Adipocyte (in vitro differentiated cells): ENCODE results near the gene TCF20.

Source experiments
- DNase-seq: peaks from one replicate; pipeline ENCODE4 v3.0.0-alpha.2; 2015; ENCODE audit warnings: low read depth
- H3K27me3 ChIP-seq: replicated peaks from 2 replicates; pipeline ENCODE4 v1.7.0; 2013; ENCODE audit warnings: mild to moderate bottlenecking, low read length, moderate library complexity; ENCODE audit not compliant: control insufficient read depth, insufficient read depth
- H3K36me3 ChIP-seq: 2 replicates; pipeline ENCODE4 v1.7.0; 2013; ENCODE audit warnings: low read length, mild to moderate bottlenecking, moderate library complexity; ENCODE audit not compliant: control insufficient read depth, insufficient read depth, severe bottlenecking
- H3K4me1 ChIP-seq: 2 replicates; pipeline ENCODE4 v1.7.0; 2013; ENCODE audit warnings: mild to moderate bottlenecking, low read length, moderate library complexity; ENCODE audit not compliant: control insufficient read depth, insufficient read depth
- H3K4me3 ChIP-seq: 2 replicates; pipeline ENCODE4 v1.7.0; 2013; ENCODE audit warnings: mild to moderate bottlenecking, low read length, moderate library complexity
- H3K9ac ChIP-seq: 2 replicates; pipeline ENCODE4 v1.7.0; 2013; ENCODE audit warnings: mild to moderate bottlenecking, low read length, moderate library complexity
- H3K9me3 ChIP-seq: 2 replicates; pipeline ENCODE4 v1.7.0; 2013; ENCODE audit warnings: mild to moderate bottlenecking, low read length, moderate library complexity; ENCODE audit not compliant: control insufficient read depth

TCF20 gene

GRCh38 chr22:42298746-42299145 lies 28.3 kb upstream of the TCF20 start:
- Histone ChIP-seq H3K4me1 (no peaks in the 10 kb centered on the region), H3K27me3 (peaks cover 73% of the 10 kb centered on the region), H3K4me3 (no peak overlapping the region), H3K9ac (no peak overlapping the region), H3K36me3 (no peaks in the 10 kb centered on the region), H3K9me3 (no peaks in the 10 kb centered on the region)
- DNase-seq: no peak

- Histone ChIP-seq H3K4me1 (no peaks in the 10 kb centered on the region), H3K27me3 (peaks cover 68% of the 10 kb centered on the region), H3K9ac (no peak overlapping the region), H3K36me3 (no peaks in the 10 kb centered on the region), H3K9me3 (no peaks in the 10 kb centered on the region), H3K4me3 (no peak overlapping the region)
- no peak for DNase-seq
These were observed 27.3 kb upstream of the TCF20 start for GRCh38 chr22:42297778-42298177.

GRCh38 chr22:42296883-42297282 lies 26.4 kb upstream of the TCF20 start:
- Histone ChIP-seq H3K9ac (no peak overlapping the region), H3K9me3 (no peaks in the 10 kb centered on the region), H3K4me1 (no peaks in the 10 kb centered on the region), H3K27me3 (peaks cover 64% of the 10 kb centered on the region), H3K36me3 (no peaks in the 10 kb centered on the region), H3K4me3 (no peak overlapping the region)
- DNase-seq: no peak

GRCh38 chr22:42296381-42296853 lies 26.0 kb upstream of the TCF20 start:
- H3K27me3 ChIP-seq: peaks cover 64% of the 10 kb centered on the region
- no peaks in the 10 kb centered on the region for H3K4me1 ChIP-seq
- no peak overlapping the region for H3K9ac ChIP-seq
- H3K4me3 ChIP-seq: no peak overlapping the region
- no peak for DNase-seq
- no peaks in the 10 kb centered on the region for H3K9me3 ChIP-seq
- no peaks in the 10 kb centered on the region for H3K36me3 ChIP-seq

- DNase-seq: peak; percentile 66
These were observed 23.9 kb upstream of the TCF20 start for GRCh38 chr22:42294034-42294985.

GRCh38 chr22:42292732-42293520 lies 22.5 kb upstream of the TCF20 start:
- H3K9ac ChIP-seq: no peak overlapping the region
- H3K4me1 ChIP-seq: no peaks in the 10 kb centered on the region
- no peak overlapping the region for H3K4me3 ChIP-seq
- no peak for DNase-seq
- no peaks in the 10 kb centered on the region for H3K36me3 ChIP-seq
- peaks cover 53% of the 10 kb centered on the region for H3K27me3 ChIP-seq
- no peaks in the 10 kb centered on the region for H3K9me3 ChIP-seq

More at GRCh38 chr22:42294034-42294985, 23.9 kb upstream of the TCF20 start:
- Histone ChIP-seq H3K9ac (no peak overlapping the region), H3K4me1 (no peaks in the 10 kb centered on the region), H3K4me3 (no peak overlapping the region), H3K36me3 (no peaks in the 10 kb centered on the region), H3K9me3 (no peaks in the 10 kb centered on the region), H3K27me3 (peaks cover 65% of the 10 kb centered on the region)

GRCh38 chr22:42291287-42291686 lies 20.8 kb upstream of the TCF20 start:
- Histone ChIP-seq H3K36me3 (no peaks in the 10 kb centered on the region), H3K4me1 (no peaks in the 10 kb centered on the region), H3K9me3 (no peaks in the 10 kb centered on the region), H3K27me3 (peaks cover 57% of the 10 kb centered on the region), H3K4me3 (no peak overlapping the region), H3K9ac (no peak overlapping the region)
- no peak for DNase-seq

- H3K9me3 ChIP-seq: no peaks in the 10 kb centered on the region
- no peak for DNase-seq
- peaks cover 59% of the 10 kb centered on the region for H3K27me3 ChIP-seq
- no peak overlapping the region for H3K4me3 ChIP-seq
- H3K36me3 ChIP-seq: no peaks in the 10 kb centered on the region
- no peaks in the 10 kb centered on the region for H3K4me1 ChIP-seq
- no peak overlapping the region for H3K9ac ChIP-seq
These were observed 19.5 kb upstream of the TCF20 start for GRCh38 chr22:42289671-42290541.

GRCh38 chr22:42288791-42289190 lies 18.3 kb upstream of the TCF20 start:
- H3K9me3 ChIP-seq: no peaks in the 10 kb centered on the region
- DNase-seq: no peak
- H3K9ac ChIP-seq: no peak overlapping the region
- H3K4me3 ChIP-seq: no peak overlapping the region
- H3K4me1 ChIP-seq: no peaks in the 10 kb centered on the region
- H3K27me3 ChIP-seq: peaks cover 67% of the 10 kb centered on the region
- no peaks in the 10 kb centered on the region for H3K36me3 ChIP-seq

GRCh38 chr22:42287174-42287890 lies 16.9 kb upstream of the TCF20 start:
- no peak overlapping the region for H3K4me3 ChIP-seq
- H3K27me3 ChIP-seq: peaks cover 67% of the 10 kb centered on the region
- no peaks in the 10 kb centered on the region for H3K36me3 ChIP-seq
- no peaks in the 10 kb centered on the region for H3K9me3 ChIP-seq
- peaks cover 5% of the 10 kb centered on the region for H3K4me1 ChIP-seq
- DNase-seq: no peak
- H3K9ac ChIP-seq: no peak overlapping the region
